Measurements from ENCODE around the gene BET1.

The BET1 gene

DNA sequence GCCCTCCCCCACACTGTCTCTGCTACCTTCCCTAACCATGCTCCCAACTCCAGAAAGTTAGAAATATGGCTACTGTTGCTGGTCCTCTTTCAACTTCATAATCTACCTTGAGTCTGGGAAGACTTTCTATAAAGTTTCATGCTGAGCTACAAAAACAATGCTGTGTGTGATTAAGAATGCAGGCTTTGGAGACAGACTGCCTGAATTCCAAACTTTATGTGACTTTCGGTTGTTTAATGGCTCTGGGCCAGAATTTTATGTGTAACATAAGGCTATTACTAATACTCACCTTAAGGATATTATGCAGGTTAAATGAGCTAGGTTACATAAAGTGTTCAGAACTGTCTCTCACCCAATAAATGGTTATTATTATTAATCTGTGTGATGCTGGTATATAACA is 19.1 kb downstream of the BET1 start:
- Histone ChIP-seq H3K4me3 (ENCODE audit: low read length) (no peak overlapping the region), H3K4me1 (ENCODE audit: control insufficient read depth, insufficient read depth, low read length) (peaks cover 3% of the 10 kb centered on the region; the same call in 1 of the 2 replicates), H3K9me3 (ENCODE audit: control insufficient read depth, insufficient read depth, low read length) (no peaks in the 10 kb centered on the region), H3K27ac (ENCODE audit: low read length) (no peak overlapping the region), H3K36me3 (ENCODE audit: control insufficient read depth, insufficient read depth, low read length) (no peaks in the 10 kb centered on the region), H3K27me3 (ENCODE audit: control insufficient read depth, insufficient read depth, low read length) (no peaks in the 10 kb centered on the region)
- WGBS (ENCODE audit: insufficient coverage, insufficient read length), result no CpG with 5 or more reads among the region's 1 CpG
- no peak for DNase-seq (ENCODE audit: low read depth, low spot score)

DNA sequence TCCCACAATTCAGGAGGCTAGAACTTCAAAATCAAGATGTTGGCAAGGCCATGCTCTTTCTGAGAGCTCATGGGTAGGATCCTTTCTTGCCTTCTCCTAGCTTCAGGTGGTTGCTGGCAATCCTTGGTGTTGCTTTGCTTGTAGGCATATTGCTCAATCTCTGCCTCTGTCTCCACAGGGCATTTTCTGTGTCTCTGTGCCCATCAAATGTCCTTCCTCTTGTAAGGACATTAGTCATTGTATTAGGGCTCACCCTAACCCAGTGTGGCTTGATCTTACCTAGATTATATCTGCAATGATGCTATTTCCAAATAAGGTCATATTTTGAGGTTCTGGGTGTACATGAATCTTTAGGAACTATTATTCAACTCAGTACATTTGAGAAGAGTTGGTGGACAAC is 20.1 kb downstream of the BET1 start:
- no peaks in the 10 kb centered on the region for H3K9me3 ChIP-seq (ENCODE audit: control insufficient read depth, insufficient read depth, low read length)
- DNase-seq (ENCODE audit: low read depth, low spot score), result no peak
- H3K36me3 ChIP-seq (ENCODE audit: control insufficient read depth, insufficient read depth, low read length), result no peaks in the 10 kb centered on the region
- no peak overlapping the region for H3K4me3 ChIP-seq (ENCODE audit: low read length)
- H3K27ac ChIP-seq (ENCODE audit: low read length), result no peak overlapping the region
- H3K27me3 ChIP-seq (ENCODE audit: control insufficient read depth, insufficient read depth, low read length), result no peaks in the 10 kb centered on the region
- peaks cover 3% of the 10 kb centered on the region; the same call in 1 of the 2 replicates for H3K4me1 ChIP-seq (ENCODE audit: control insufficient read depth, insufficient read depth, low read length)

DNA sequence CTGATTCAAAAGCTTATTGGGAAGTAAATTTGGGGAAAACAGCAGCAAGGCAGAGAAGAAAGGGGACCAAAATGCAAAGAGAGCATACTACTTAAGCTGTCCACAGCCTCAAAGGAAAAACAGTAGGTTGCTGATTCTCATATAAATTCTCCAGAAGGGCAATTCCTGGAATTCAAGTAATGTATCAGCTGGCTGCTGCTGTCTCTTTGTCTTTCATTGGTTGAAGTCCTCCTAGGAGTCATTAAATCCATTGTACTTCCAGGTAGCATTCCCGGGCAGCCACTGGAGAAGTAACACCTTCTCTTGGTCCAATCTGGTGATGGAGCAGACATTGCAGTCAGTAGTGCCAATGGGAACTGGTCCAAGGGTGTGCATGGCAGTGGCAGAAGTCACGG is 22.7 kb downstream of the BET1 start:
- no peaks in the 10 kb centered on the region for H3K27me3 ChIP-seq (ENCODE audit: control insufficient read depth, insufficient read depth, low read length)
- peak; percentile 37 for DNase-seq (ENCODE audit: low read depth, low spot score)
- WGBS (ENCODE audit: insufficient coverage, insufficient read length), result no CpG with 5 or more reads among the region's 2 CpGs
- H3K4me1 ChIP-seq (ENCODE audit: control insufficient read depth, insufficient read depth, low read length), result peaks cover 3% of the 10 kb centered on the region; the same call in 1 of the 2 replicates
- no peak overlapping the region for H3K27ac ChIP-seq (ENCODE audit: low read length)
- H3K9me3 ChIP-seq (ENCODE audit: control insufficient read depth, insufficient read depth, low read length), result no peaks in the 10 kb centered on the region
- H3K36me3 ChIP-seq (ENCODE audit: control insufficient read depth, insufficient read depth, low read length), result no peaks in the 10 kb centered on the region
- H3K4me3 ChIP-seq (ENCODE audit: low read length), result no peak overlapping the region

DNA sequence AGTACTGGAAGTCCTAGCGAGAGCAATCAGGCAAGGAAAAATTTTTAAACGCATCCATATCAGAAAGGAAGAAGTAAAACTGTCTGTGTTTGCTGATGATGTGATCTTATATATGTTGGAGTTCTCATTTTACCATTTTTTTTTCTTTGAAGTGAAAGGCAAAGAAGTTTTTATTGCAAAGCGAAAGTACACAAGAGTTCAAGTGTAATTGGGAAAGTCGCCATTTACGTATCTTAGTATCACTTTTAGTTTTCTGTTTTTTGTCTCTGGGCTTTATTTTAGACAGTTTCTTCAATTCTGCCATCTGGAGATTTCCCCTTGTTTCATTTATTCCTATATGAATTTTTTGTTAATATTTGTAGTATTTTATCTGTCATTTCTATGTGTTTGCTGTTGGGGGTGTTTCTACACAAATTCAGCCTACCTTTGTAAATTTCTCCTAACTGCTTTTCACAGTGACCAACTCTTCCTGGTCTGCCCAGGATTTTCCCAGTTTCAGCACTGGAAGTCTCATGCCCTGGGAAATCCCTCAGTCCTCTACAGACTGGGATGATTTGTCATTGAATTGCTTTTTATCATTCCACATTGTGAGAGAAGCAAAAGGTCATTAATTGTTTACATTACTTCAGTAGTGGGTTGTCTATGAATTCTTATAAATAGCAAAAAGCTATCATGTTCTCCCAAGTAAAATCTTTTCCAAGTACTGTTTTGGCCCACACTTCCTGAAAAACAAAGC is 23.2 kb downstream of the BET1 start:
- WGBS (ENCODE audit: insufficient coverage, insufficient read length), result no CpG with 5 or more reads among the region's 5 CpGs

DNA sequence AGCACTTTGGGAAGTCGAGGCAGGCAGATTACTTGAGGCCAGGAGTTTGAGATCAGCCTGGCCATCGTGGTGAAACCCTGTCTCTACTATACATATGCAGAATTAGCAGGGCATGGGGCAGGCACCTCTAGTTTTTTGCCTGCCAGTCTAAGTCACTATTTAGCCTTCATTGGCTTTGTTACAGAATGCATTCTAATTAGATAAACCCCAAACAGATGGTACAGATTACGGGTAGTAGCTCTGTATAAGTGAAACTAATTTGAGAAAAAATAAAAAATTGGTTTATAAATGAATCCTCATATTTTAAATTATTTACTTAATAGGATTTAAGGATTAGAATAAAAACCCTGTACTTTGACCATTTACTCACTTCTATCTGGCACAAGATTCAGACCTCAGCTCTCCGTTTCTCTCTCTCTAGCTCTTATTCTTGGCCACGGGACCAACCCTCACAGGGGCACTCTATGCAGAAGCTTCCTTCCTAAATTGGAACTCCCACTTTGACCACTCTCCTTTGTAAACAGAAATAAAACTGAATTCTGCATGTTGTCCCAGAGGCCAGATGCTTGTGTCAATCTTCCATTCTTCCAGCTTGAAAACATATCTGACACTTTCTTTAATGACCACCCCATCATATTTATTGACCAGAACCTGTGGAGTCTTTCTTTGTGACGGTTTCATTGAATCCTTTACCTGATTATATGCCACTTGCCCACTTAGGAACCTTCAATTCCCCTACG is 26.8 kb downstream of the BET1 start:
- Histone ChIP-seq H3K4me1 (ENCODE audit: control insufficient read depth, insufficient read depth, low read length) (peaks cover 3% of the 10 kb centered on the region; the same call in 1 of the 2 replicates), H3K4me3 (ENCODE audit: low read length) (no peak overlapping the region), H3K9me3 (ENCODE audit: control insufficient read depth, insufficient read depth, low read length) (no peaks in the 10 kb centered on the region), H3K27me3 (ENCODE audit: control insufficient read depth, insufficient read depth, low read length) (no peaks in the 10 kb centered on the region), H3K27ac (ENCODE audit: low read length) (no peak overlapping the region), H3K36me3 (ENCODE audit: control insufficient read depth, insufficient read depth, low read length) (no peaks in the 10 kb centered on the region)
- no peak for DNase-seq (ENCODE audit: low read depth, low spot score)
- no CpG with 5 or more reads among the region's 7 CpGs for WGBS (ENCODE audit: insufficient coverage, insufficient read length)

More for the DNA sequence above, 23.2 kb downstream of the BET1 start:
- peaks cover 3% of the 10 kb centered on the region; the same call in 1 of the 2 replicates for H3K4me1 ChIP-seq (ENCODE audit: control insufficient read depth, insufficient read depth, low read length)
- H3K9me3 ChIP-seq (ENCODE audit: control insufficient read depth, insufficient read depth, low read length), result no peaks in the 10 kb centered on the region
- no peaks in the 10 kb centered on the region for H3K36me3 ChIP-seq (ENCODE audit: control insufficient read depth, insufficient read depth, low read length)
- H3K27ac ChIP-seq (ENCODE audit: low read length), result no peak overlapping the region
- H3K27me3 ChIP-seq (ENCODE audit: control insufficient read depth, insufficient read depth, low read length), result no peaks in the 10 kb centered on the region
- no peak overlapping the region for H3K4me3 ChIP-seq (ENCODE audit: low read length)
- DNase-seq (ENCODE audit: low read depth, low spot score), result no peak

DNA sequence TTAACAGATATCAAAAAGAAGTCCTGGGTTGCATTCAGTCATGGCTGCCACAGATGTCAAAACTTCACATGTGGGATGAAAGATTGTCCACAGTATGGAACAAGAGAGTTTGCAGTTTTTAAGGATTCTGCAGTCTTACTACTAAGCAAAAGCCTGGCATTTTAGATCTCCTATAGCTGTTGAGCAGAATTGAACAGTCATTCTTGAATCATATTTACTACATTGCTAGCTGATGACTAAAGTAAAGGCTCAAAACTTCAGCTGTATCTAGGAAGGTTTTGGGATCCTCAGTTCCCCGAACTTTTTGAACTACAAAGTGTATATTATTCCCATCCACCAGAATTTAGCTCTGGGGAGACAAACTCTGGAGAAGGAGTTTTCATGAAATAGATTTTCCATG is 31.0 kb downstream of the BET1 start:
- Histone ChIP-seq H3K27me3 (ENCODE audit: control insufficient read depth, insufficient read depth, low read length) (no peaks in the 10 kb centered on the region), H3K36me3 (ENCODE audit: control insufficient read depth, insufficient read depth, low read length) (no peaks in the 10 kb centered on the region), H3K9me3 (ENCODE audit: control insufficient read depth, insufficient read depth, low read length) (no peaks in the 10 kb centered on the region), H3K4me3 (ENCODE audit: low read length) (no peak overlapping the region), H3K4me1 (ENCODE audit: control insufficient read depth, insufficient read depth, low read length) (no peaks in the 10 kb centered on the region), H3K27ac (ENCODE audit: low read length) (no peak overlapping the region)
- no peak for DNase-seq (ENCODE audit: low read depth, low spot score)
- WGBS (ENCODE audit: insufficient coverage, insufficient read length), result no CpG with 5 or more reads among the region's 1 CpG

DNA sequence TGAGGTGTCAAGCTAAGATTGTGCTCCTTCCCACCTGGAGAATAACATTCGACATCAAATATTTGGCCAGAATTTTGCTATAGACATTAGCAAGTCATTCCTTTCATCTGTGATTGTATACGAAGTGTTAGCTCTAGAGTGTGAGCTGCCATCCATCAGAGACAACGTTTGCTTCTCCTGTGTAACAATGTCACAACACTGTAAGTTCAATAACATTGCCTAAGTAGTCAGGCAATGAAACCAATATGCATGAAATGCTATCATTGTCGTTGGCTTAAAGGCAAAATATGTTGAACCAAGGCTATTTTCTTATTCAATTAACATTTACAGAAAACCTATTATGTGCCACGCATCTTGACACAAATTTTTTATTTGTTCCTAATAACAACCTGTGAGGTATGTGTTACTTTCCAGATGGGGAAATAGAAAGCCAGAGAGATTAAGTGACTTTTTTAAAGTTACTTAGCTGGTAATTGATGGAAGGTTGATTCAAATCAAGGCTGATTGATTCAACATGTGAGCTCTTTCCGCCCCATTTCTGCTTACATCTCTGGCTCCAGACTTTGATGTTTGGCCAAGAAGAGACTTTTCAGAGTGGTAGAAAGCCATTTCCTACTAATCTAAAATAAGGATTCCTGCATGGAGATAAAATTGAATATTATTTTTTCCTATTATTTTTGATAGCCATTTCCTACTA is 32.0 kb downstream of the BET1 start:
- Histone ChIP-seq H3K27me3 (ENCODE audit: control insufficient read depth, insufficient read depth, low read length) (no peaks in the 10 kb centered on the region), H3K4me3 (ENCODE audit: low read length) (no peak overlapping the region), H3K36me3 (ENCODE audit: control insufficient read depth, insufficient read depth, low read length) (no peaks in the 10 kb centered on the region), H3K4me1 (ENCODE audit: control insufficient read depth, insufficient read depth, low read length) (no peaks in the 10 kb centered on the region), H3K9me3 (ENCODE audit: control insufficient read depth, insufficient read depth, low read length) (no peaks in the 10 kb centered on the region), H3K27ac (ENCODE audit: low read length) (no peak overlapping the region)
- no CpG with 5 or more reads among the region's 6 CpGs for WGBS (ENCODE audit: insufficient coverage, insufficient read length)
- DNase-seq (ENCODE audit: low read depth, low spot score), result no peak

DNA sequence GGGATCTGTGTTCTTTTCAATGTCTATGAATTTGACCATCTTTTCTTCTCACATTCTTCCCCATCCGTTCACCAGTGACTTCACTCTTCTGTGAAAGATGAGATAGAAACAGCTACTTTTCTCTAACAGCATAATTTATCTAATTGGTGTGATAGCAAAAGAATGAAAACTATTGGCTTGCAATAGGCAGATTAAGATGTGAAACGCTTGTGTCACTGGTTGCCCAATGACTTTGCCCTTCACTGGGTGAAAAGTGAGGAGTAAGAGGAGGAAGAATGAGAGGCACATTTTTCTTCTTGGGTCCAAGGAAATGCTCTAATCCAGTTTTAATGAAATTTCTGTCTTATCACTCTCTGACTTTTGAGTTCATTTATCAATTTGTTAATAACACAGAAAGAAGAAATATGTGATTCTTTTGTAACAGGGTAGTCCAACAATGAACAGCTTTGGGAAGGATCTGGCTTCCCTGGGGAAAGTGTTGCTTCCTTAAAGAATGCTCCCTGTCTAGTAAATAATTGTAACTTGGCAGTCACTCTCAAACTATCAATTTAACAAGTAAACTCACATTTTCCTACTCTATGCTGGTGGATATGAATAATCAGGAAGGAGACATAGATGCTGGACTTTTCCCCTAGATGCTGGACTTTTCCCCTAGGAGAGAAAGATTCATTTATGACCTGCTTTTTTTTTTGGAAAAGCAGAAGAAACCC is 35.1 kb downstream of the BET1 start:
- H3K9me3 ChIP-seq (ENCODE audit: control insufficient read depth, insufficient read depth, low read length), result no peaks in the 10 kb centered on the region
- no CpG with 5 or more reads among the region's 2 CpGs for WGBS (ENCODE audit: insufficient coverage, insufficient read length)
- no peaks in the 10 kb centered on the region for H3K27me3 ChIP-seq (ENCODE audit: control insufficient read depth, insufficient read depth, low read length)
- no peaks in the 10 kb centered on the region for H3K36me3 ChIP-seq (ENCODE audit: control insufficient read depth, insufficient read depth, low read length)
- no peaks in the 10 kb centered on the region for H3K4me1 ChIP-seq (ENCODE audit: control insufficient read depth, insufficient read depth, low read length)
- no peak for DNase-seq (ENCODE audit: low read depth, low spot score)
- H3K4me3 ChIP-seq (ENCODE audit: low read length), result no peak overlapping the region
- no peak overlapping the region for H3K27ac ChIP-seq (ENCODE audit: low read length)

DNA sequence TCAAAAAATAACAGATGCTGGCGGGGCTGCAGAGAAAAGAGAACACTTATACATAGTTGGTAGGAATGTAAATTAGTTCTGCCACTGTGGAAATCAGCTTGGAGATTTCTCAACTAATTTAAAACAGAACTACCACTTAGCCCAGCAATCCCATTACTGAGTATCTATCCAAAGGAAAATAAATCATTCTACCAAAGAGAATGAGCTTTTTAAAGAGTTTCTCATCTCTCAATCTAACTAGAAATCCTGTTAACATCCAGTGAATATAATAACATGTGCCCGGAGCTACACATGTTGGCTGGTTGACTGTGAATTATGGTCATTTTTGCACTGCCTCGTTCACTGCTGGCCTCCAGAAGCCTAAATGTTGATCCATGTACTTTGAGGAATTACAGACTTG is 39.3 kb downstream of the BET1 start:
- H3K27ac ChIP-seq (ENCODE audit: low read length), result no peak overlapping the region
- H3K4me1 ChIP-seq (ENCODE audit: control insufficient read depth, insufficient read depth, low read length), result no peaks in the 10 kb centered on the region
- no CpG with 5 or more reads among the region's 3 CpGs for WGBS (ENCODE audit: insufficient coverage, insufficient read length)

DNA sequence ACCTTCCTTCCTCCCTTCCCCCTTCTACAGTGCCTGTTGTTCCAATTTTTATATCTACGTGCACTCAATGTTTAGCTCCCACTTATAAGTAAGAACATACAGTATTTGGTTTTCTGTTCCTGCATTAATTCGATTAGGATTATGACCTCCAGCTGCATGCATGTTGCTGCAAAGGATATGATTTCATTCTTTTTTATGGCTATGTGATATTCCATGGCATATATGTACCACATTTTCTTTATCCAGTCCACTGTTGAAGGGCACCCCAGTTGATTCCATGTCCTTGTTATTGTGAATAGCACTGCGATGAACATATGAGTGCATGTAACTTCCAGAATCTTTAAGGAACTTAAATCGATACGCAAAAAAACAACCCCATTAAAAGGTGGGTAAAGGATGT is 39.9 kb downstream of the BET1 start:
- H3K9me3 ChIP-seq (ENCODE audit: control insufficient read depth, insufficient read depth, low read length), result no peaks in the 10 kb centered on the region
- no peaks in the 10 kb centered on the region for H3K4me1 ChIP-seq (ENCODE audit: control insufficient read depth, insufficient read depth, low read length)
- H3K36me3 ChIP-seq (ENCODE audit: control insufficient read depth, insufficient read depth, low read length), result no peaks in the 10 kb centered on the region
- H3K4me3 ChIP-seq (ENCODE audit: low read length), result no peak overlapping the region
- no peak overlapping the region for H3K27ac ChIP-seq (ENCODE audit: low read length)
- no peak for DNase-seq (ENCODE audit: low read depth, low spot score)
- no peaks in the 10 kb centered on the region for H3K27me3 ChIP-seq (ENCODE audit: control insufficient read depth, insufficient read depth, low read length)
- WGBS (ENCODE audit: insufficient coverage, insufficient read length), result no CpG with 5 or more reads among the region's 5 CpGs

More for the DNA sequence above, 39.3 kb downstream of the BET1 start:
- H3K27me3 ChIP-seq (ENCODE audit: control insufficient read depth, insufficient read depth, low read length), result no peaks in the 10 kb centered on the region
- H3K4me3 ChIP-seq (ENCODE audit: low read length), result no peak overlapping the region
- H3K9me3 ChIP-seq (ENCODE audit: control insufficient read depth, insufficient read depth, low read length), result no peaks in the 10 kb centered on the region
- no peak for DNase-seq (ENCODE audit: low read depth, low spot score)
- no peaks in the 10 kb centered on the region for H3K36me3 ChIP-seq (ENCODE audit: control insufficient read depth, insufficient read depth, low read length)

Measured in iPS DF 6.9 (cell line).